WTC11 (cell line): ENCODE measurements around the gene SSU72.

Source experiments
- ATF2 ChIP-seq: sonication (generic); formaldehyde crosslinking; IDR thresholded peaks from 2 replicates; pipeline ENCODE4 v1.8.1; 2022; ENCODE audit warnings: low read depth, missing genetic modification reagents, borderline replicate concordance
- ATF3 ChIP-seq: sonication (generic); formaldehyde crosslinking; conservative IDR thresholded peaks from 2 replicates; pipeline ENCODE4 v1.8.1; 2022; ENCODE audit warnings: mild to moderate bottlenecking, missing genetic modification reagents
- CREB1 ChIP-seq: sonication (generic); formaldehyde crosslinking; IDR thresholded peaks from 2 replicates; pipeline ENCODE4 v1.8.0; 2023; ENCODE audit warnings: mild to moderate bottlenecking, missing genetic modification reagents
- CTCF ChIP-seq: fragments of 200-600 bp; IDR thresholded peaks from 2 replicates; pipeline ENCODE4 v1.8.0; 2022; ENCODE audit warnings: antibody characterized with exemption
- ELF4 ChIP-seq: sonication (generic); formaldehyde crosslinking; IDR thresholded peaks from 2 replicates; pipeline ENCODE4 v1.8.1; 2022; ENCODE audit warnings: low read depth, mild to moderate bottlenecking, moderate library complexity, missing genetic modification reagents
- KAT7 ChIP-seq: sonication (generic); formaldehyde crosslinking; IDR thresholded peaks from 2 replicates; pipeline ENCODE4 v1.8.1; 2023; ENCODE audit warnings: missing genetic modification reagents, mild to moderate bottlenecking, borderline replicate concordance
- MYBL2 ChIP-seq: sonication (generic); formaldehyde crosslinking; IDR thresholded peaks from 2 replicates; pipeline ENCODE4 v1.8.1; 2023; ENCODE audit warnings: mild to moderate bottlenecking, moderate library complexity, missing genetic modification reagents
- NFE2L1 ChIP-seq: sonication (generic); formaldehyde crosslinking; IDR thresholded peaks from 2 replicates; pipeline ENCODE4 v1.8.1; 2023; ENCODE audit warnings: missing genetic modification reagents
- NR1H2 ChIP-seq: sonication (generic); formaldehyde crosslinking; IDR thresholded peaks from 2 replicates; pipeline ENCODE4 v1.9.0; 2021; ENCODE audit warnings: mild to moderate bottlenecking, moderate library complexity, missing genetic modification reagents
- NR2C2 ChIP-seq: sonication (generic); formaldehyde crosslinking; IDR thresholded peaks from 2 replicates; pipeline ENCODE4 v1.8.0; 2022; ENCODE audit warnings: mild to moderate bottlenecking, missing genetic modification reagents
- STAT6 ChIP-seq: sonication (generic); formaldehyde crosslinking; conservative IDR thresholded peaks from 2 replicates; pipeline ENCODE4 v1.8.1; 2023; ENCODE audit warnings: mild to moderate bottlenecking, low read depth, missing genetic modification reagents, moderate library complexity
- TEAD4 ChIP-seq: sonication (generic); formaldehyde crosslinking; IDR thresholded peaks from 2 replicates; pipeline ENCODE4 v1.8.0; 2022; ENCODE audit warnings: mild to moderate bottlenecking, missing genetic modification reagents

- TF ChIP-seq CTCF (no peak; the same call in 1 of the 2 replicates), ELF4 (no peak), ATF2 (CRISPR knock-in tag) (no peak), NFE2L1 (CRISPR knock-in tag) (no peak), ATF3 (CRISPR knock-in tag) (no peak), CREB1 (CRISPR knock-in tag) (no peak), TEAD4 (no peak), MYBL2 (CRISPR knock-in tag) (no peak), NR1H2 (CRISPR knock-in tag) (no peak), KAT7 (CRISPR knock-in tag) (no peak), NR2C2 (no peak), STAT6 (CRISPR knock-in tag) (no peak)
These were observed 45.9 kb upstream of the SSU72 start for GRCh38 chr1:1620433-1621139.
